Heart left ventricle (tissue), 13 donors: ENCODE results near the gene PILRA.

Experiments used
- CTCF ChIP-seq, 12 donors: fragments of 200-600 bp; sonication (generic) in 4 of 12; IDR thresholded peaks; one replicate each; pipeline versions ENCODE4 v1.5.0 to v1.8.0; 2018 to 2022; ENCODE audit warnings: antibody characterized with exemption in 12 of 12, mild to moderate bottlenecking in 5 of 12
- POLR2A ChIP-seq, 2 donors: fragments of 450-650 bp; IDR thresholded peaks; one replicate each; pipeline ENCODE4 v1.6.1; 2017; ENCODE audit warnings: antibody characterized with exemption in 2 of 2, mild to moderate bottlenecking in 2 of 2, moderate library complexity in 2 of 2
- donor health status: ischemic (EF 13 %, LVEDD 7.1; RV severe dilation, severe dysfunction).
- donor health status: DM: no; HTN: yes; CAD: no.
- donor health status: DM: no; HTN: no; CAD: no.
- donor health status: ischemic (EF 25% LVEDD 6.9; RV normal size, moderate dysfunction).
- donor health status: ischemic (EF 25% LVEDD 5.7; RV mildly dilated, moderate dysfunction).
- donor health status: ischemic (EF 35%, LVEDD 5.7; RV mildly dilated, moderate dysfunction).
- donor health status: nonischemic (EF 11% LVEDD 7.7; RV severe dilation, severe dysfunction).
- donor health status: DM: yes; HTN: yes; CAD: no.
- donor health status: PGD.
- donor health status: ischemic (EF 29% LVEDD 5.4; RV normal size, mild dysfunction).
- donor health status: nonischemic (EF 23%, LVEDD 6.1; RV moderate dilation, normal function).

GRCh38 chr7:100370746-100371145 lies 2.5 kb upstream of the PILRA start:
- TF ChIP-seq POLR2A (IDR thresholded peaks at IDR 0.05), result no peak
- no peak for TF ChIP-seq CTCF (IDR thresholded peaks at IDR 0.05)
